Neural cell (in vitro differentiated cells): Measurements from ENCODE around the gene TRABD2B. TPM values are rescaled to one million over a fixed set of nuclear protein-coding genes. Genes with fewer than 3 reads are reported as not detected.

Source experiments
- H2AFZ ChIP-seq: fragments of 200-600, 300-800 bp; sonication (generic), shearing (Covaris generic); 2 replicates; pipeline ENCODE4 v1.6.0; 2014; ENCODE audit warnings: low read depth, mild to moderate bottlenecking, antibody characterized with exemption, low read length, moderate library complexity
- H3F3A ChIP-seq: fragments of 200-600 bp; shearing (Covaris generic); 2 replicates; pipeline ENCODE4 v1.6.1; 2016; ENCODE audit warnings: mild to moderate bottlenecking, moderate library complexity, mixed read lengths, antibody characterized with exemption, low read length; ENCODE audit not compliant: insufficient read depth, poor library complexity, severe bottlenecking
- H3K27ac ChIP-seq: fragments of 200-600, 300-800 bp; sonication (generic), shearing (Covaris generic); 2 replicates; pipeline ENCODE4 v1.5.1; 2014; ENCODE audit warnings: mild to moderate bottlenecking, low read length, moderate library complexity
- H3K27me3 ChIP-seq: fragments of 300-800, 200-600 bp; sonication (generic), shearing (Covaris generic); 2 replicates; pipeline ENCODE4 v1.6.0; 2014; ENCODE audit warnings: mild to moderate bottlenecking, low read depth, low read length, moderate library complexity; ENCODE audit not compliant: insufficient read depth
- H3K36me3 ChIP-seq: fragments of 300-800, 200-600 bp; sonication (generic), shearing (Covaris generic); 2 replicates; pipeline ENCODE4 v1.5.1; 2014; ENCODE audit warnings: mild to moderate bottlenecking, antibody characterized with exemption, low read length, moderate library complexity; ENCODE audit not compliant: insufficient read depth
- H3K4me2 ChIP-seq: fragments of 300-800, 200-600 bp; sonication (generic), shearing (Covaris generic); 2 replicates; pipeline ENCODE4 v1.6.0; 2014; ENCODE audit warnings: mild to moderate bottlenecking, low read length
- H3K4me3 ChIP-seq: fragments of 300-800, 200-600 bp; sonication (generic), shearing (Covaris generic); 2 replicates; pipeline ENCODE4 v1.5.1; 2014; ENCODE audit warnings: mild to moderate bottlenecking, low read length, moderate library complexity
- H3K79me2 ChIP-seq: fragments of 200-600 bp; shearing (Covaris generic); replicated peaks from 2 replicates; pipeline ENCODE4 v1.6.0; 2014; ENCODE audit warnings: mild to moderate bottlenecking, low read length, moderate library complexity; ENCODE audit not compliant: insufficient read depth
- H3K9ac ChIP-seq: fragments of 300-800, 200-600 bp; sonication (generic), shearing (Covaris generic); 2 replicates; pipeline ENCODE4 v1.6.1; 2016; ENCODE audit warnings: mild to moderate bottlenecking, low read length, mixed read lengths
- H3K9me2 ChIP-seq: fragments of 200-600 bp; shearing (Covaris generic); 2 replicates; pipeline ENCODE4 v1.6.1; 2016; ENCODE audit warnings: mild to moderate bottlenecking, low read length, mixed read lengths; ENCODE audit not compliant: insufficient read depth
- H3K9me3 ChIP-seq: fragments of 200-600, 300-800 bp; sonication (generic), shearing (Covaris generic); 2 replicates; pipeline ENCODE4 v1.6.1; 2016; ENCODE audit warnings: mild to moderate bottlenecking, mixed run types, low read length, moderate library complexity, mixed read lengths
- H4K20me1 ChIP-seq: fragments of 200-600 bp; shearing (Covaris generic); 2 replicates; pipeline ENCODE4 v1.6.1; 2016; ENCODE audit warnings: mild to moderate bottlenecking, mixed run types; ENCODE audit not compliant: insufficient read depth
- CTCF ChIP-seq: fragments of 450-650 bp; IDR thresholded peaks from 2 replicates; pipeline ENCODE4 v1.5.1; 2014; ENCODE audit warnings: antibody characterized with exemption, mild to moderate bottlenecking, moderate library complexity; ENCODE audit not compliant: poor library complexity, severe bottlenecking
- EP300 ChIP-seq: fragments of 450-650 bp; conservative IDR thresholded peaks from 2 replicates; pipeline ENCODE4 v1.6.1; 2014; ENCODE audit warnings: antibody characterized with exemption, mild to moderate bottlenecking, moderate library complexity; ENCODE audit not compliant: poor library complexity, severe bottlenecking
- EZH2 ChIP-seq: fragments of 200-600, 300-800 bp; shearing (Covaris generic), sonication (generic); IDR thresholded peaks from 2 replicates; pipeline ENCODE4 v1.6.1; 2014; ENCODE audit warnings: antibody characterized with exemption, low read length, borderline replicate concordance, mild to moderate bottlenecking; ENCODE audit not compliant: insufficient read depth, poor library complexity, severe bottlenecking
- MXI1 ChIP-seq: fragments of 450-650 bp; conservative IDR thresholded peaks from 2 replicates; pipeline ENCODE4 v1.6.1; 2014; ENCODE audit warnings: antibody characterized with exemption, mild to moderate bottlenecking; ENCODE audit not compliant: poor library complexity, severe bottlenecking
- POLR2AphosphoS5 ChIP-seq: IDR thresholded peaks from 2 replicates; pipeline ENCODE4 v1.6.1; 2012
- RAD21 ChIP-seq: fragments of 450-650 bp; conservative IDR thresholded peaks from 2 replicates; pipeline ENCODE4 v1.6.1; 2014; ENCODE audit warnings: antibody characterized with exemption, mild to moderate bottlenecking, moderate library complexity
- REST ChIP-seq: IDR thresholded peaks from 2 replicates; pipeline ENCODE4 v1.6.1; 2012; ENCODE audit warnings: borderline replicate concordance
- SMC3 ChIP-seq: fragments of 450-650 bp; conservative IDR thresholded peaks from 2 replicates; pipeline ENCODE4 v1.6.1; 2014; ENCODE audit warnings: antibody characterized with exemption, mild to moderate bottlenecking, moderate library complexity; ENCODE audit not compliant: poor library complexity
- TAF1 ChIP-seq: IDR thresholded peaks from 2 replicates; pipeline ENCODE4 v1.6.1; 2012; ENCODE audit warnings: low read depth
- polyA plus RNA-seq: library from polyadenylated mRNA; depleted of rRNA; stranded (reverse); fragments of >200 nt; gene quantifications from 2 replicates; pipeline ENCODE4 v1.2.3, GENCODE V29; 2014

Gene TRABD2B
- polyA plus RNA-seq, 1 donor from 2014 or later = 0.02 TPM

- Histone ChIP-seq H3K27me3 (no peaks in the 10 kb centered on the region), H3F3A (no peaks in the 10 kb centered on the region), H3K9me3 (no peaks in the 10 kb centered on the region), H3K9ac (no peak overlapping the region), H3K27ac (no peak overlapping the region), H3K4me2 (no peak overlapping the region), H3K9me2 (no peaks in the 10 kb centered on the region), H4K20me1 (no peaks in the 10 kb centered on the region), H3K4me3 (no peak overlapping the region), H3K36me3 (no peaks in the 10 kb centered on the region), H3K79me2 (no peaks in the 10 kb centered on the region), H2AFZ (no peak overlapping the region)
- no peak for TF ChIP-seq EP300
These were observed 84.4 kb downstream of the TRABD2B start for GRCh38 chr1:47912756-47913155.

GRCh38 chr1:47911892-47912291, 85.3 kb downstream of the TRABD2B start:
- H3K9me2 ChIP-seq = no peaks in the 10 kb centered on the region
- no peak for TF ChIP-seq MXI1
- TF ChIP-seq POLR2AphosphoS5 = no peak
- H3K4me2 ChIP-seq = no peak overlapping the region
- H3K27ac ChIP-seq = no peak overlapping the region
- H3F3A ChIP-seq = no peaks in the 10 kb centered on the region
- no peaks in the 10 kb centered on the region for H3K36me3 ChIP-seq
- no peaks in the 10 kb centered on the region for H3K27me3 ChIP-seq
- H3K4me3 ChIP-seq = no peak overlapping the region
- H3K9ac ChIP-seq = no peak overlapping the region
- no peaks in the 10 kb centered on the region for H4K20me1 ChIP-seq
- no peaks in the 10 kb centered on the region for H3K79me2 ChIP-seq
- H2AFZ ChIP-seq = no peak overlapping the region
- no peaks in the 10 kb centered on the region for H3K9me3 ChIP-seq

- Histone ChIP-seq H3F3A (no peaks in the 10 kb centered on the region), H3K9ac (no peak overlapping the region), H3K9me3 (no peaks in the 10 kb centered on the region), H4K20me1 (no peaks in the 10 kb centered on the region), H3K36me3 (no peaks in the 10 kb centered on the region), H2AFZ (no peak overlapping the region), H3K9me2 (no peaks in the 10 kb centered on the region), H3K4me2 (no peak overlapping the region), H3K27ac (no peak overlapping the region), H3K27me3 (no peaks in the 10 kb centered on the region), H3K4me3 (no peak overlapping the region), H3K79me2 (no peaks in the 10 kb centered on the region)
- TF ChIP-seq REST (no peak), SMC3 (no peak), EZH2 (no peak), TAF1 (no peak), EP300 (no peak), POLR2AphosphoS5 (no peak), MXI1 (no peak), CTCF (no peak), RAD21 (no peak)
These were observed 85.8 kb downstream of the TRABD2B start for GRCh38 chr1:47911424-47911823.
